Astrocyte (in vitro differentiated cells and primary cell): ENCODE data around the gene ACAN. TPM values are rescaled to one million over a fixed set of nuclear protein-coding genes. Genes with fewer than 3 reads are reported as not detected.

ENCODE experiments used
- total RNA-seq: library from RNA; stranded (reverse); gene quantifications from 2 replicates; pipeline ENCODE4 v1.2.1, GENCODE V29; 2021

ACAN gene
- total RNA-seq, 1 donor from 2014 or later, result 0.34 TPM

Other genes starting within 250 kb of the ACAN start
- 75.9 and 90.6 TPM in 2 replicates for gene AEN, start 182.1 kb upstream of the ACAN start, total RNA-seq
- 15.9 and 18.6 TPM in 2 replicates for gene ISG20, start 164.4 kb upstream of the ACAN start, total RNA-seq
- gene HAPLN3, start 92.1 kb downstream of the ACAN start, total RNA-seq, result 6.8 and 8.2 TPM in 2 replicates
- 276 and 302 TPM in 2 replicates for gene MFGE8, start 109.9 kb downstream of the ACAN start, total RNA-seq